GM20000 (cell line): ENCODE data around the gene SLC2A13.

Source experiments
- DNase-seq: peaks from one replicate; pipeline ENCODE4 v3.0.0; 2012; ENCODE audit warnings: low spot score
- CTCF ChIP-seq: IDR thresholded peaks from 2 replicates; pipeline ENCODE4 v1.5.1; 2012; ENCODE audit warnings: mild to moderate bottlenecking, control low read depth; ENCODE audit errors: extremely low read depth, missing control alignments

The SLC2A13 gene

GRCh38 chr12:39993268-39993667 is 112.6 kb downstream of the SLC2A13 start:
- TF ChIP-seq CTCF, result no peak
- no peak for DNase-seq

- peak; percentile 88 for TF ChIP-seq CTCF
- peak; percentile 56 for DNase-seq
These were observed 115.5 kb downstream of the SLC2A13 start for GRCh38 chr12:39990122-39991101.

GRCh38 chr12:39989501-39989900 is 116.4 kb downstream of the SLC2A13 start:
- no peak for TF ChIP-seq CTCF
- DNase-seq, result no peak

- no peak for TF ChIP-seq CTCF
- no peak for DNase-seq
These were observed 117.3 kb downstream of the SLC2A13 start for GRCh38 chr12:39988574-39988973.

- TF ChIP-seq CTCF, result no peak
- no peak for DNase-seq
These were observed 119.2 kb downstream of the SLC2A13 start for GRCh38 chr12:39986674-39987073.

GRCh38 chr12:39984670-39985069 is 121.2 kb downstream of the SLC2A13 start:
- no peak for TF ChIP-seq CTCF
- no peak for DNase-seq

- no peak for DNase-seq
- TF ChIP-seq CTCF, result no peak
These were observed 130.4 kb downstream of the SLC2A13 start for GRCh38 chr12:39975374-39975918.
